IPS-15b (cell line): ENCODE results near the gene LRP1.

Experiments used
- H3K27me3 ChIP-seq: one replicate; pipeline ENCODE4 v1.6.1; 2013; ENCODE audit warnings: low read length; ENCODE audit not compliant: control insufficient read depth, insufficient read depth
- H3K36me3 ChIP-seq: one replicate; pipeline ENCODE4 v1.6.1; 2013; ENCODE audit warnings: low read length; ENCODE audit not compliant: control insufficient read depth, insufficient read depth
- H3K4me1 ChIP-seq: one replicate; pipeline ENCODE4 v1.6.1; 2013; ENCODE audit warnings: mild to moderate bottlenecking, low read length; ENCODE audit not compliant: control insufficient read depth, insufficient read depth
- H3K4me3 ChIP-seq: one replicate; pipeline ENCODE4 v1.5.1; 2013; ENCODE audit warnings: low read depth, low read length
- H3K9ac ChIP-seq: one replicate; pipeline ENCODE4 v1.6.1; 2013; ENCODE audit warnings: low read depth, mild to moderate bottlenecking, low read length
- H3K9me3 ChIP-seq: one replicate; pipeline ENCODE4 v1.6.1; 2013; ENCODE audit warnings: mild to moderate bottlenecking, low read length; ENCODE audit not compliant: control insufficient read depth, insufficient read depth

The LRP1 gene

GRCh38 chr12:57216014-57216911 is 88.0 kb downstream of the LRP1 start, which contains the start of gene NXPH4:
TSS of gene NXPH4 (plus strand) at chr12:57216794. CDS start at chr12:57216970, 176 bp downstream.
- H3K4me1 ChIP-seq: peaks cover 17% of the 10 kb centered on the region
- H3K27me3 ChIP-seq: peaks cover 70% of the 10 kb centered on the region
- H3K9ac ChIP-seq: no peak within 1 kb of the TSS
- H3K4me3 ChIP-seq: peak within 1 kb of the TSS; percentile 50
- no peaks in the 10 kb centered on the region for H3K9me3 ChIP-seq
- peaks cover 14% of the 10 kb centered on the region for H3K36me3 ChIP-seq

GRCh38 chr12:57216921-57217879 is 88.9 kb downstream of the LRP1 start:
- H3K9me3 ChIP-seq: no peaks in the 10 kb centered on the region
- H3K4me1 ChIP-seq: peaks cover 22% of the 10 kb centered on the region
- peaks cover 5% of the 10 kb centered on the region for H3K36me3 ChIP-seq
- H3K4me3 ChIP-seq: peak overlapping the region; percentile 50
- peaks cover 80% of the 10 kb centered on the region for H3K27me3 ChIP-seq
- no peak overlapping the region for H3K9ac ChIP-seq

DNA sequence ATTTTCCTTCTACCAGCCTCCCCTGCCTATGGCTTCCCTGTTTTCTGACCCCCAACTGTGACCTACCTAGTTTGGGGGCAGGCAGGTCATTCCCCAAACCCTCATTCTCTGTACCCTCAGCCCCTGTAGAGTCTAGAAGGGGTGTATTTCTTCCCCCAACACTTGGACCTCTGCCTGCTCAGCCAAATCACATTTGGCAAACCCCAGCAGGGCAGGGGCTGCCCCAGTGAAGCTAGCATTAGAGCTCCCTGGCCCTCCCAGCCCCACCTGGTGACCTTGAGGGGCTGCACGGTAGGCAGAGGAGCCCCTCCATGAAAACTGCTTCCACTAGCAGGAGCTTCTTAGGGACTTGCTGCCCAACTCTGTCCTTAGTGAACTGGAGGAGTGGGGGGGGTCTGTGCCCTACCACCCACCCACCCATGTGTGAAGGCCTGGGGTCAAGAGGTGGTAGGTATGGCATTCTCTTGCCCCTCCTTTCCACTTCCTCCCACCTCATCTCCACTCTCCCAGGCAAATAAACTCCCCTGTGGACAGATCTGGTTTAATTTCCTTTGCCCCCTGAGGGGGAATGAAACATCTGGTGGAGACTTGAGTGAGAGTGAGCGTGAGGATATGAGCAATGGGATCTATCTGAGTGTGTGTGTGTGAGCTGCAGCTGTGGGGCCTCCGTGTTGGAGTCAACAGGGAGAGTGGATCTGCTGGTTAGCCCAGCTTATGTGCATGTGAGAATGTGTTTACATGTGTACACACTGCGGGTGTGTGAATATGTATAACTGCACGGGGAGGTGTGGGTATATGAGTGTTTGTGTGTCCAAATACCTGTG is 90.0 kb downstream of the LRP1 start:
- H3K27me3 ChIP-seq: peaks cover 90% of the 10 kb centered on the region
- H3K4me3 ChIP-seq: peak overlapping the region; percentile 50
- no peaks in the 10 kb centered on the region for H3K9me3 ChIP-seq
- H3K36me3 ChIP-seq: no peaks in the 10 kb centered on the region
- H3K9ac ChIP-seq: no peak overlapping the region
- H3K4me1 ChIP-seq: peaks cover 22% of the 10 kb centered on the region

- no peaks in the 10 kb centered on the region for H3K9me3 ChIP-seq
Measured at GRCh38 chr12:57219205-57219992, 91.1 kb downstream of the LRP1 start.

DNA sequence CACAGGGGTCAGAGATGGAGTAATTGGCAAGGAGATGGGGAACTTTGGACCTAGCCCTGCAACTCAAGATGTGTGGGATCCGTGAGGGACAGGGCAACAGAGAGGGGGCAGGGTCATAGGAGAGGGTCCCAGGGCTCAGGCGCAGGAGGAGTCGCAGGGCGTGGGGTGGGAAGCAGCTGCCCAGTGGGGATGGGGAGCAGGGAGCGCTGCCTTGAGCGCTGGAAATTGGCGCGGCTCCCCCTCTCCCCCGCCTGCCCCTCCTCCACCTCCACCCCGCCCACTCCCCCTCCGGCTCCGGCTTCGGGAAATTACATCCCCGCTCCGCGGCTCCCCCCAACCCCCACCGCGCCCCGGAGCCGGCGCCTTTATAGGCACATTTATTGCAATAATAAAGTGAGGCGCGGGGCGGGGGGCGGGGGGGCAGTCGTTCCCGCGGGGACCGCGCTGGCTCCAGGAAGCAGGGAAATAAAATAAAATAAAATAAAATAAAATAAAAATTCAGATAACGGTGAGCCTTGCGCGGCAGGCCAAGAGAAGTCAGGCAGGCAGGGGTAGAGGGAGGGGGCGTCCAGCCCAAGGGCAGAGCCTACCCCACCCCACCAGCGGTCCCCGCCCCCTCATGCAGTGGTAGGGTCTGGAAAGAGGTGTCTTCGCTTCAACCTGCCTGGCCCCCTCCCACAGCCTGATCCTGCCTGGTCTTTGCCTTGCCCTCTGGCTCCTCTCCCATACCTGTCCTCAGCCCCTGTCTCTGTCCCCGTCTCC is 91.9 kb downstream of the LRP1 start:
- no peak overlapping the region for H3K9ac ChIP-seq
- peaks cover 13% of the 10 kb centered on the region for H3K4me1 ChIP-seq
- H3K4me3 ChIP-seq: peak overlapping the region; percentile 41
- no peaks in the 10 kb centered on the region for H3K36me3 ChIP-seq
- peaks cover 93% of the 10 kb centered on the region for H3K27me3 ChIP-seq
- H3K9me3 ChIP-seq: no peaks in the 10 kb centered on the region

More at GRCh38 chr12:57219205-57219992, 91.1 kb downstream of the LRP1 start:
- Histone ChIP-seq H3K9ac (no peak overlapping the region), H3K4me1 (peaks cover 13% of the 10 kb centered on the region), H3K27me3 (peaks cover 93% of the 10 kb centered on the region), H3K4me3 (peak overlapping the region; percentile 41), H3K36me3 (no peaks in the 10 kb centered on the region)

GRCh38 chr12:57220770-57221168 is 92.5 kb downstream of the LRP1 start:
- H3K27me3 ChIP-seq: peaks cover 93% of the 10 kb centered on the region
- peaks cover 10% of the 10 kb centered on the region for H3K4me1 ChIP-seq
- no peaks in the 10 kb centered on the region for H3K36me3 ChIP-seq
- no peak overlapping the region for H3K9ac ChIP-seq
- no peaks in the 10 kb centered on the region for H3K9me3 ChIP-seq
- H3K4me3 ChIP-seq: peak overlapping the region; percentile 39

- no peaks in the 10 kb centered on the region for H3K9me3 ChIP-seq
- H3K9ac ChIP-seq: no peak overlapping the region
- H3K4me1 ChIP-seq: peaks cover 9% of the 10 kb centered on the region
- H3K27me3 ChIP-seq: peaks cover 93% of the 10 kb centered on the region
- H3K4me3 ChIP-seq: peak overlapping the region; percentile 39
- no peaks in the 10 kb centered on the region for H3K36me3 ChIP-seq
Measured at GRCh38 chr12:57221169-57221917, 93.1 kb downstream of the LRP1 start.

- Histone ChIP-seq H3K9me3 (no peaks in the 10 kb centered on the region), H3K36me3 (no peaks in the 10 kb centered on the region), H3K9ac (no peak overlapping the region), H3K4me1 (peaks cover 15% of the 10 kb centered on the region), H3K4me3 (no peak overlapping the region), H3K27me3 (peaks cover 94% of the 10 kb centered on the region)
Measured at GRCh38 chr12:57222286-57223190, 94.3 kb downstream of the LRP1 start.
